Activated CD8-positive, alpha-beta memory T cell treated with anti-CD3 and anti-CD28 coated beads for 48 hours (primary cell): ENCODE measurements around the gene FN3KRP.

Experiments
- DNase-seq, 3 experiments: peaks; one replicate each; pipeline ENCODE4 v3.0.0-alpha.2; 2020; ENCODE audit warnings: low read depth in 2 of 3, low spot score in 2 of 3

Gene FN3KRP

GRCh38 chr17:82705756-82706155, 10.8 kb upstream of the FN3KRP start:
- DNase-seq, result no peak

- no peak for DNase-seq
These were observed 7.4 kb upstream of the FN3KRP start for GRCh38 chr17:82709024-82709675.

- no peak for DNase-seq
These were observed 6.6 kb upstream of the FN3KRP start for GRCh38 chr17:82709676-82710498.

- no peak for DNase-seq
These were observed 5.8 kb upstream of the FN3KRP start for GRCh38 chr17:82710499-82711232.

GRCh38 chr17:82713071-82713723, 3.3 kb upstream of the FN3KRP start:
- DNase-seq, result no peak

GRCh38 chr17:82718986-82719685, 2.6 kb downstream of the FN3KRP start:
- DNase-seq, result no peak

GRCh38 chr17:82720204-82720603, 3.7 kb downstream of the FN3KRP start:
- DNase-seq, result no peak

GRCh38 chr17:82722341-82723013, 6.0 kb downstream of the FN3KRP start:
- DNase-seq, result no peak

- DNase-seq, result no peak
These were observed 6.8 kb downstream of the FN3KRP start for GRCh38 chr17:82723169-82723807.

- DNase-seq, result no peak
These were observed 9.9 kb downstream of the FN3KRP start for GRCh38 chr17:82726427-82726826.

- DNase-seq, result no peak
These were observed 13.2 kb downstream of the FN3KRP start for GRCh38 chr17:82729479-82730260.

- no peak for DNase-seq
These were observed 15.7 kb downstream of the FN3KRP start for GRCh38 chr17:82732118-82732743.

GRCh38 chr17:82734987-82735866, 18.7 kb downstream of the FN3KRP start, which contains the start of gene FN3K:
FN3K (plus strand) TSS chr17:82735615; CDS start chr17:82735637, 22 bp downstream.
- DNase-seq, result no peak

GRCh38 chr17:82736511-82737185, 20.1 kb downstream of the FN3KRP start:
- DNase-seq, result no peak

GRCh38 chr17:82737967-82738877, 21.7 kb downstream of the FN3KRP start:
- no peak for DNase-seq
